ENCODE measurements around the gene PJA1.

Gene PJA1

DNA sequence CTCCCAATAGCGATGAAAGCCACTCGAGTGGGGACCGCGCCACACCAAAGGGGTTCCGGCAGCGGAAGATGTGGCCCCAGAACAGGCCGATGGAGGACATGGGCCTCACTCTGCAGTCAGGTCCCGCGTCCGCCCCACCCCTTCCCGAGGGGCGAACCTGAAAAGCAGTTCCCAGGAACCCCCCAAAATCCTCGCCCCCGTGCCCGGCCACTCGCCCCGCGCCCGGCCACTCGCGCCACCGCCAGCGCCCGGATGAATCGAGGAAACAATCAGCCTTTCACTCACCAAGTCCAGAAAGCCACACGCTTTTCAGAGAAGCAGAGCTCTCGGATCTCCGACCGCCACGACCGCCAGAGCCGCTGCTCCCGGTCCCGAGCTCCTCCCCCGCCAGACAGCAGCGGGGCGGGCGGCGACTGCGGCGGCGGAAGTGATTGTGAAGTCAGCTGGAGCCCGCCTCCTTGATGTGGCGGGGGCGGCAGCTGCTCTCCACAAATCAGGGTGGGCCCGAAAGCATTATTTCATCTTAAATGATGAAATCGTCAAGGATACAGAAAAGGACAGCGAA is at the start of gene PJA1:
Gene PJA1 (minus strand): TSS at position 367 of the 565 bp plus-strand sequence. CDS start 2,380 bp downstream, outside the sequence.
- peak; percentile 83 for DNase-seq (ENCODE audit: low spot score)

GRCh38 chrX:69214463-69214862 is 49.2 kb upstream of the PJA1 start:
- no peak for DNase-seq (ENCODE audit: low spot score)
- FAIRE-seq, result no peak

More for the DNA sequence above, at the start of gene PJA1:
- FAIRE-seq, result no peak

GRCh38 chrX:69211701-69212100 is 46.4 kb upstream of the PJA1 start:
- no peak for FAIRE-seq
- DNase-seq (ENCODE audit: low spot score), result no peak

DNA sequence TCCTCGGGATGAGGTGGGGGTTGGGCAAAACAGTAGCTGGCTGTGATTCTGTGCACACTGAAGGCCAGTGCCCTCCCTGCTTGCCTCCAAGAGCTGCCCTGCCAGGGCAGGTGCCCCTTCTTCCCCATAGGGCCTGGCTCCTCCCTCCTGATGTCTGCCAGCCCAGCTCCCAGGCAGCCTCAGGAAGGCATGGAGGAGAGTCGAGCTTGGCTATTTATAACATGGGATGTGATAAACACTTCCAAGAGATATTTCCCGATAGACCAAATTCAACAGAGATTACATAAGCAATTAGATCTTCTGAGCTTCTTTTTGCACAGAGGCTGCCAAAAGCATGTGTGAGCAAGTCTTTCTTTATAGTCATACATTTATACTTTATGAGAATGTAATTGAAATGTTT is 45.3 kb upstream of the PJA1 start:
- FAIRE-seq, result no peak
- no peak for DNase-seq (ENCODE audit: low spot score)

- FAIRE-seq (no peak), DNase-seq (ENCODE audit: low spot score) (no peak)
These were observed 42.0 kb upstream of the PJA1 start for GRCh38 chrX:69207216-69207615.

- DNase-seq (ENCODE audit: low spot score) (no peak), FAIRE-seq (no peak)
These were observed 38.4 kb upstream of the PJA1 start for GRCh38 chrX:69203638-69204037.

DNA sequence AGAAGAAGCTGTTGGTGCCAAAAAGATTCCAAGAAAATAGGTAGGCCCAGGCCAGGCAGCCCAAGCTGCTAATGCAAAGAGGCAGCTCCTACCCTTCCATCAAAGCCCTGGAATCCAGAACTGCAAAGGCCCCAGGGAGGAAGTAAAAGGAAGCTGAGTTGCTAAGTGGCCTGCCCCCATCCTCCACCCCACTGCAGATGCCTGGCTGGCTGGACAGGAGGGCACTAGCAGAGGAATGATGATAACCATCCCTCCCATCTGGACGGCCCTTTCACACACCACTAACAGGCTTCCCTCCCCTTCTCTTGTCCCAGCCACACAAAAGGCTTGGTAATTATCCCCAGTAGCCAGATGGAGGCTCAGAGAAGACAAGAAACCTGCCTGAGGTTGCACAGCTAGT is 32.4 kb upstream of the PJA1 start:
- DNase-seq (ENCODE audit: low spot score) (no peak), FAIRE-seq (no peak)

GRCh38 chrX:69196666-69197065 is 31.4 kb upstream of the PJA1 start:
- FAIRE-seq, result no peak
- DNase-seq (ENCODE audit: low spot score), result no peak

- DNase-seq (ENCODE audit: low spot score) (no peak), FAIRE-seq (no peak)
These were observed 30.6 kb upstream of the PJA1 start for GRCh38 chrX:69195810-69196209.

DNA sequence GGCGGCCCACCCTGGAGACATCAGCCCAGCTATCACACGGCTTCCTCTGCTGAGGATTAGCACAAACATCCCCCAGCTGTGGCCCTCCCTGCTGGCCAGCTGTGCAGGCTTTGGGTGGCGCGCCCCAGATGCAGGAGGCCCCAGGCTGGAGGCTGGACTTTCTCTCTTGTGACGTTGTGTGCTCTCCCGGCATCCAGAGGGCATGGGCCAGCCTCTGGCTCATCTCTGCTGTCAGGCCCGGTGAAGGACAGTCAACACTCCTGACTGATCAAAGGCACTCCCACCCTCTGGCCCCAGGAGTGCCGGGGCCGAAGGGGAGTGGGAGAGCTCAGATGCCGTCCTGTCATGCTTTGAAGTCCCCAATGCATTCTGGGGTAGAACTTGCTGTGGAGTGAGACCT is 29.9 kb upstream of the PJA1 start:
- no peak for FAIRE-seq
- DNase-seq (ENCODE audit: low spot score), result no peak

DNA sequence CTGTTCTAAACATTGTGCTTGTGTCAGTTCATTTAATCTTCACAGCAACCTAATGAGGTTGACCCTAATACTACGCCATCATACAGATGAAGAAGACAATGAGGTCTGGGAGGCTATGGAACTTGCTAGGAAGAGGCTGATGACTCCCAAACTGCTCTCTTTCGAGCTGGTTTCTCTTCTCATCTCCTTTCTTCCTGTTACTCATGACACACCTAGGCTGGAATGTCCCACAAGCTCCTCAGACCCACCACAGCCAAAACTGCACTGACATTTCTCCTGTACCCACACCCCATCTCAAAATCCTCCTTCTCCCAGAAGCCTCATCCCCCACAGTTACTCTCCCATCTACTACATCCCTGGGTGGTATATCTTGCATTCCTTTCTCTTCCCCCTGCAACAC is 27.4 kb upstream of the PJA1 start:
- DNase-seq (ENCODE audit: low spot score), result peak; percentile 55
- FAIRE-seq, result no peak

DNA sequence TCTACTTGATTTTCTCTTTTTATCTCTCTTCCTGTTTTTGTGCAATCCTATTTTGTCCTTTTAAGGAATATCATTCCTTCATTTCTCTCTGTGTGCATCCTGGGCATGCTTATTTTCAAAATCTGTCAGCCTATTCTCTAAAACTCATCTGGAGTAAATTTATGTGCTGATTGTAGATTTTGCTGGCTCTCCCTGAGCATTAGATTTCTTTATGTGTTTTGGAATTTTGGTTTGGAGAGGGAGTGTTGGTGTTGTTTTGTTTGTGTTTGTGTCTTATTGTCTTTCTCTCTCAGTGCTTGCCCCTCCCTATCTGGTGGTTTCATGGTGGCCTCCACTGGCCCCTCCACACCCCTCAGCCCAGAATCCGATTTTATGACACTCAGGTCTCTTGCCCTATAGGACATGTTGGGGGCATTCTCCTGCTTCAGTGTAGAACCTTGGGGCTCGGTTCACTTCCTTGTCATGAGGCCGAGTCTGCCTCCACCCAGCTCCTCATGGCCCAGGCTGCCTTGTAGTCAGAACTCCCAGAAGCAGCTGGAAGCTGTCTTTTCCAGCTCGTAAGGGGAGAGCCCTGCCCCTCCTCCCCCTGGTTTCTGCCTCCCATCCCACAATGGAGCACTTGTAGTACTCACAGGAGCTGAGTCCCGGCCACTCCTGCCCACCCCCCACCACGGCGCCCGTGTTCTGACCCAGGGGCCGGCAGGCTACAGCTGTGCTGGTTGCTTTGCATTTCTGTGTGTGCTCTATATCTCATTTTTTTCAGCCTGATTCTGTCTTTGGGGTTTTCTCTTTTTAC is 24.5 kb upstream of the PJA1 start:
- FAIRE-seq (no peak), DNase-seq (ENCODE audit: low spot score) (no peak)

DNA sequence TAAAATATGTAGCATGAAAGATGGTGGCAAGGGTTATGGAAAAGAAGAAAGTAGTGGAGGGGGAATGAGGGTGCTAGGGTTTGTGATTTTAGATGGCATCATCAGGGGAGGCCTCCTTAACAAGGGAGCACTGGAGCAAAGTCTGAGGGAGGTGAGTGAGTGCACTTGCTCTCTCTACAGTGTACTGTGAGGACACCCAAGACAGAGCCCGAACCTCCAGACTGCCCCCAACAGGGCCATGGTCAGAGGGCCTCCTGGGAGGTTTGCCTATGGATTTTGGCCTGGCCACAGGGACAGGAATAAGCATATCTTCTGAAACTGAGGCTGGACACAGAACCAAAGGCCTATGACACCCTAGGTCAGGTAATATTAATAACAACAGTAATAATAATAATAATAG is 21.4 kb upstream of the PJA1 start:
- no peak for FAIRE-seq
- DNase-seq (ENCODE audit: low spot score), result no peak

DNA sequence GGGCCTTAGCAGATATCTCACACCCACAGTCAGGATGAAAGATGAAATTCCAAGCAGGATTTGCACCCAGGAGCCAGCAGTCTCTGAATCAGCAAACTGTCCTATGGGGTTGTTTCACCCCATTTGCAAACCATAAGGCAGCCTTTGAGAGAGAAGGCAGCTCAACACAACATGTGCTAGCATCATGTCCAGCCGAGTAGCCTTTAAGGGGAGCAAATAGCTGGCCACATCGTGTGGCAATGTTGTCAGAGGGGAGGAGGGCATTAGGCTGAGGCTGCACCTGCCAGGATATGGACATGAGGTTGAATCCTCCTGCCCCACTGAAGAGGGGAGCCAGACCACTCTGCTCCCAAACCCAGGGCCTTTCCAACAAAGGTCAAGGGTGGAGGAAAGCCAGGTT is 20.6 kb upstream of the PJA1 start:
- FAIRE-seq (no peak), DNase-seq (ENCODE audit: low spot score) (no peak)

- FAIRE-seq (no peak), DNase-seq (ENCODE audit: low spot score) (no peak)
These were observed 19.9 kb upstream of the PJA1 start for GRCh38 chrX:69185141-69185540.

DNA sequence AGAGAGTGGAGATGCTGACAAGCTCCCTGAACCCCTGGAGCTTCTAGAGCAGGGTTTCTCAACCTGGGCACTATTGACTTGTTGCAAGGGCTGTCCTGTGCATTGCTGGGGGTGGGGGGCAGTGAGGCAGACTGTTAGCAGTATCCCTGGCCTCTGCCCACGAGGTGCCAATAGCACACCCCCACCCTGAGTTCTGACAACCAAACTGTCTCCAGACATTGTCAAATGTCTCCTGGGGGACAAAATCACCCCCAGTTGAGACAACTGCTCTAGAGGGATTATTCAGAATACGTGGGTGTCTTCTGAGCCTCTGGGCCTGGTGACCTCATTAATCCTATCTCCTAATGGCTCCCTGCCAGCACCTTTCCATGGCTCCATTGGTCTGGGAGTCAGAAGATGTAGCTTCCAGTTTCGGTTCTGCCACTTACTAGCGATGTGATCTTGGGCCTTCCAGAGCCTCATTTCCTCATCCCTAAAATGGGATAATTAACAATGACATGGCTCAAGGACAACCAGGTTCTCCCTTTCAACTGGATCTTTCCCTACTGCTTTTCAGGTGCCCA is 17.6 kb upstream of the PJA1 start:
- FAIRE-seq (no peak), DNase-seq (ENCODE audit: low spot score) (no peak)

DNA sequence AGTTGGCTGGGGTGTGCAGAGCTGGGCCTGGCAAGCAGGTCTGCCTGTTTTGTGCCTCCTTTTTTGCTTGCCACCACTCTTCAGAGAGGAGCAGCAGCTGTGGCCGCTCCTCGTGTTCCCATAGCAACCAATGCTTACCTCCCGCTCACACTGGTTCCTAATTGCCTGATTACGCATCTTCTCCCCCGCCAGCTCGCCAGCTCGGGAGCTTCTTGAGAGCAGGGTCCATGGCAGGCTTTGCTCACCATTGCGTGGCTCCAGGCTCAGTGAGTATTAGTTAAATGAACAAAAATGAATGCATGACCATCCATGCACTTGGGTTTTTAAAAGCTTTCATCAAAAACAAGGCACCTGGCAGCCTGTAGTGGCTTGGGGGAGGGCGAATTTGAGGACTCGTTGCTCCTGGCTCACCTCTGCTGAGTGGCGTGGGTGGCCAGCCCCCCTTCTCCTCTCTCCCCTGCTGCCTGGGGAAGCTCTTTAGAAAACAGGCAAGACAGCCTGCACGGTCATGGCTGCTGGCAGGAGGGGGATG is 14.2 kb upstream of the PJA1 start:
- DNase-seq (ENCODE audit: low spot score), result no peak
- FAIRE-seq, result no peak

DNA sequence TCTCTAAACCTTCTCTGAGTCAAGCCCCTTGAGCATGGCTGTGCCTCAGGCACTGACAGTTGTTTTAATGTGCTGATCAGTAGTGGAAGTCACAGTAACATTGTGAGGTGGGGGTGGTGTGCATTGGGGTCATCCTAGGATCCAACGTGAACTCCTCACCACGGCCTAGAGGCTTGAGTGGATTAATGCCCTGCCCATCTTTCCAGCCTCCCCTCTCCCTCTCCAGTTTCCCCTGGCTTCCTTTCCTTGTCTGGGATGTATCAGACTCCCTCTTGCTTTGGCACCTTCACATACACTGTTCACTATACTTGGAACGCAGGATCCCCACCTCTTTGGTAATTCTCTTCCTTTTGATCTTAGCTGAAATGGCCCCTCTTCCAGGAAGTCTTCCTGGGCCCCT is 13.3 kb upstream of the PJA1 start:
- no peak for FAIRE-seq
- no peak for DNase-seq (ENCODE audit: low spot score)

- FAIRE-seq (no peak), DNase-seq (ENCODE audit: low spot score) (no peak)
These were observed 12.4 kb upstream of the PJA1 start for GRCh38 chrX:69177511-69178162.

GRCh38 chrX:69176053-69176452 is 10.8 kb upstream of the PJA1 start:
- no peak for DNase-seq (ENCODE audit: low spot score)
- no peak for FAIRE-seq

DNA sequence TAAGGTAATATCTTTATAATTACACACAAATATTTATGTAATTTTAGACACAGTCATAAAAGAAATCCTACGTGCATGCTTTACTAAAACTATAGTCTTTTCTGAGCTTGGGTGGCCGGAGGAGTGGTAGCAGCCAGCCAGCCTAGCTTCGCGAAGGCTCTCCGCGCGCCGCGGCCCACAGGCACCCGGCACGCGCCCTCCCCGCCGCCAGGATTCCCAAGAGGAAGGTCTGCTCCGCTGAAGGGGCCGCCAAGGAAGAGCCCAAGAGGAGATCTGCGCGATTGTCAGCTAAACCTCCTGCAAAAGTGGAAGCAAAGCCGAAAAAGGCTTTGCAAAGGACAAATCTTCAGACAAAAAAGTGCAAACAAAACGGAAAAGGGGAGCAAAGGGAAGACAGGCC is 8.7 kb upstream of the PJA1 start:
- no peak for FAIRE-seq
- no peak for DNase-seq (ENCODE audit: low spot score)

GRCh38 chrX:69172937-69173336 is 7.7 kb upstream of the PJA1 start:
- FAIRE-seq (no peak), DNase-seq (ENCODE audit: low spot score) (no peak)
